NB4 (cell line): ENCODE results near the gene LHX4.

Experiments used
- DNase-seq: peaks from one replicate; pipeline ENCODE4 v3.0.0; 2010; ENCODE audit warnings: low read depth
- H3K4me3 ChIP-seq: one replicate; pipeline ENCODE4 v1.5.1; 2011; ENCODE audit warnings: mild to moderate bottlenecking, low read depth, low read length, moderate library complexity
- MAX ChIP-seq: IDR thresholded peaks from 2 replicates; pipeline ENCODE4 v1.6.1; 2011; ENCODE audit warnings: low read depth, low read length
- MYC ChIP-seq: IDR thresholded peaks from 2 replicates; pipeline ENCODE4 v1.6.1; 2011; ENCODE audit warnings: low read depth, low read length
- POLR2A ChIP-seq: IDR thresholded peaks from 2 replicates; pipeline ENCODE4 v1.6.1; 2011; ENCODE audit warnings: mild to moderate bottlenecking; ENCODE audit not compliant: insufficient read length; ENCODE audit errors: extremely low read depth
- TF ChIP-seq, protein P1 (sequence below): IDR thresholded peaks from one replicate; pipeline ENCODE4 v1.5.1; 2012; ENCODE audit warnings: low read depth, low read length

LHX4 gene

DNA sequence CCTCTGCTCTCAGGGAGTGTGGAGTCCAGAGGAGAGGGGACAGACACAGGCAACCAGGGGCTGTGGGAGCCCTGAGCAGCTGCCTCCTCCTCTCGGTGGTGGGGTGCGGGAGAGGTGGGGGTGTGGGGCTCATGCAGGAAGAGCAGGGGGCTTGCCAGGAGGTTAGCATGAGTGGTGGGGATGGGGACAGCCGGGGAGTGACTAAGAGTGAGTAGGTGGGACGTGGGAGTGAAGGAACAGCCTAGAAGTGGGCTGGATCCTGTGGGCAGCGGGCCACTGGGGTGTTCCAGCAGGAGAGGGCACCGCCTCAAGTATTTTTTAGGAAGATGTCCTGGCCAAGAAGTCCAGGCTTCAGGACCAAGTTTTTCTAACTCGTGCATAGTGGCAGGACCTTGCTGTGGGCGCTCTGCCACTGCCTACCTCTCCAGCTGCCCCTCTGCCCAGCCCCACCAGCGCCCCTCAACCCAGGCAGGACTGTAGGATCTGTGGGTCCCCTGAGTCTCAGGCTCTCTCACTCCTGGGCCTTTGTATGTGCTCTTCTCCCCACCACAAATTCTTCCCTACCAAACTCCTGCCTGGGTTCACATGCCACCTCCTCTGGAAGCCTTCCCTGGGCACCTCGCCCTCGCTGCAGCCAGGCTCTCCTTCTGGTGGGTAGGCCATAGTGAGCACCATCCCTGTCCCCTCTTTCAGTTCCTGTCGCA, 18.8 kb upstream of the LHX4 start:
- H3K4me3 ChIP-seq, result no peak overlapping the region
- TF ChIP-seq POLR2A (no peak), MYC (no peak), MAX (no peak)
- TF ChIP-seq, protein P1, sequence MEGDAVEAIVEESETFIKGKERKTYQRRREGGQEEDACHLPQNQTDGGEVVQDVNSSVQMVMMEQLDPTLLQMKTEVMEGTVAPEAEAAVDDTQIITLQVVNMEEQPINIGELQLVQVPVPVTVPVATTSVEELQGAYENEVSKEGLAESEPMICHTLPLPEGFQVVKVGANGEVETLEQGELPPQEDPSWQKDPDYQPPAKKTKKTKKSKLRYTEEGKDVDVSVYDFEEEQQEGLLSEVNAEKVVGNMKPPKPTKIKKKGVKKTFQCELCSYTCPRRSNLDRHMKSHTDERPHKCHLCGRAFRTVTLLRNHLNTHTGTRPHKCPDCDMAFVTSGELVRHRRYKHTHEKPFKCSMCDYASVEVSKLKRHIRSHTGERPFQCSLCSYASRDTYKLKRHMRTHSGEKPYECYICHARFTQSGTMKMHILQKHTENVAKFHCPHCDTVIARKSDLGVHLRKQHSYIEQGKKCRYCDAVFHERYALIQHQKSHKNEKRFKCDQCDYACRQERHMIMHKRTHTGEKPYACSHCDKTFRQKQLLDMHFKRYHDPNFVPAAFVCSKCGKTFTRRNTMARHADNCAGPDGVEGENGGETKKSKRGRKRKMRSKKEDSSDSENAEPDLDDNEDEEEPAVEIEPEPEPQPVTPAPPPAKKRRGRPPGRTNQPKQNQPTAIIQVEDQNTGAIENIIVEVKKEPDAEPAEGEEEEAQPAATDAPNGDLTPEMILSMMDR, result no peak
- DNase-seq, result no peak

DNA sequence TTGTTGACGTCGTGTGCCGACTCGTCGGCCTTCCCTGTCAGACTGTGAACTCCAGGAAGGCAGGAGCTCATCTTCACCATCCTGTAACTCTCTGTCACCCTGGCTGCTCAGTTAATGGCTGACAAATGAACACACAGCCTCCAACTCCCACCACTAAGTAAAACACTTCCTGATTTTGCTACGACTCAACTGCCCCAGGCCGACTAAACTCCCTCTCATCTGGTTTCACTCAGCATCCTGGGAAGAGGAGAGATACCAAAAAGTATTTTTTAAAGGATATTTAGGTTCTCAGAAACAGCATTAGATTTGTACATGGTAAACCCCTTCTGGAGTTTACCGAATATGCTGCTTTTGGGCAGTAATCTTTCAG, 18.2 kb upstream of the LHX4 start:
- TF ChIP-seq, protein P1, result no peak
- no peak for TF ChIP-seq POLR2A
- DNase-seq, result peak; percentile 45

GRCh38 chr1:180213401-180214170, 16.5 kb upstream of the LHX4 start:
- H3K4me3 ChIP-seq, result no peak overlapping the region
- no peak for DNase-seq
- TF ChIP-seq MYC (no peak), POLR2A (no peak), MAX (no peak)
- TF ChIP-seq, protein P1, result no peak

More for the DNA sequence above, 18.2 kb upstream of the LHX4 start:
- H3K4me3 ChIP-seq, result no peak overlapping the region

- TF ChIP-seq MYC (no peak), POLR2A (no peak), MAX (no peak)
- TF ChIP-seq, protein P1, result no peak
Measured at GRCh38 chr1:180215856-180216625, 14.0 kb upstream of the LHX4 start.

DNA sequence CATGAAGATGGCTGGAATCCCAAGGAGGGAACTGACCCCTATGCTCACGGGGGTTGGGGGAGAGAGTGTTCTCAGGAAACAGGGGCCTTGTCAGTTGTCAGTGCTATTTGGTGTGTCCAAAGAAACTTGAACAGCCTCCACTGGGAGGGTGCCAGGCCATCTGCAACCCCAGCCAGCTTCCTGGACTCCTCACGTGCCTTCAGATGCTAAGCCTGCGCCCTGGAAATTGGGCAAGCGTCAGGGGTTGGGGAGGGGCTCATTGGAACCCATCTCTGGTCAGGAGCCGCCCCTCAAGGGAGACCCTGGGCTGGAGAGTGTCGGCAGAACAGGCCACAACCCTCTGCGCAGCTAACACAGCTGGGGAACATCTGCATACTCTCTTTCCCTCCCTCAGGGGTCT, 13.1 kb upstream of the LHX4 start:
- no peak overlapping the region for H3K4me3 ChIP-seq
- TF ChIP-seq, protein P1, result no peak
- TF ChIP-seq MYC, result no peak
- no peak for TF ChIP-seq POLR2A
- TF ChIP-seq MAX, result no peak
- DNase-seq, result no peak

More at GRCh38 chr1:180215856-180216625, 14.0 kb upstream of the LHX4 start:
- no peak for DNase-seq
- no peak overlapping the region for H3K4me3 ChIP-seq
